ENCODE results near the gene CDCP1.

CDCP1 gene

GRCh38 chr3:45137656-45138181 is 8.5 kb downstream of the CDCP1 start:
- peak; percentile 36 for DNase-seq

GRCh38 chr3:45135959-45136358 is 10.2 kb downstream of the CDCP1 start:
- DNase-seq = no peak

- no peak for DNase-seq
Measured at GRCh38 chr3:45134758-45135521, 11.2 kb downstream of the CDCP1 start.

- no peak for DNase-seq
Measured at GRCh38 chr3:45132568-45133211, 13.5 kb downstream of the CDCP1 start.

GRCh38 chr3:45131201-45131600 is 15.0 kb downstream of the CDCP1 start:
- DNase-seq = no peak

- peak; percentile 50 for DNase-seq
Measured at GRCh38 chr3:45130476-45130875, 15.7 kb downstream of the CDCP1 start.

GRCh38 chr3:45128950-45129349 is 17.2 kb downstream of the CDCP1 start:
- no peak for DNase-seq

- DNase-seq = peak; percentile 21
Measured at GRCh38 chr3:45127130-45127822, 18.9 kb downstream of the CDCP1 start.

GRCh38 chr3:45126730-45127129 is 19.4 kb downstream of the CDCP1 start:
- no peak for DNase-seq

GRCh38 chr3:45125550-45126026 is 20.6 kb downstream of the CDCP1 start:
- no peak for DNase-seq

GRCh38 chr3:45124956-45125355 is 21.2 kb downstream of the CDCP1 start:
- no peak for DNase-seq

GRCh38 chr3:45124352-45124751 is 21.8 kb downstream of the CDCP1 start:
- no peak for DNase-seq

GRCh38 chr3:45123581-45124269 is 22.5 kb downstream of the CDCP1 start:
- peak; percentile 2 for DNase-seq

- no peak for DNase-seq
Measured at GRCh38 chr3:45123030-45123429, 23.1 kb downstream of the CDCP1 start.

- no peak for DNase-seq
Measured at GRCh38 chr3:45120359-45121158, 25.6 kb downstream of the CDCP1 start.

- no peak for DNase-seq
Measured at GRCh38 chr3:45119824-45120358, 26.3 kb downstream of the CDCP1 start.

GRCh38 chr3:45119376-45119775 is 26.8 kb downstream of the CDCP1 start:
- DNase-seq = no peak

- DNase-seq = no peak
Measured at GRCh38 chr3:45118615-45119071, 27.5 kb downstream of the CDCP1 start.

GRCh38 chr3:45116350-45116749 is 29.8 kb downstream of the CDCP1 start:
- no peak for DNase-seq

GRCh38 chr3:45113625-45114050 is 32.5 kb downstream of the CDCP1 start:
- no peak for DNase-seq

GRCh38 chr3:45112939-45113338 is 33.2 kb downstream of the CDCP1 start:
- DNase-seq = no peak

- no peak for DNase-seq
Measured at GRCh38 chr3:45110509-45110833, 35.7 kb downstream of the CDCP1 start.

Measured in NCI-H69 (cell line).